Psoas muscle (tissue), 8 donors: ENCODE results near the gene ARHGEF9. TPM values are rescaled to one million over a fixed set of nuclear protein-coding genes. Genes with fewer than 3 reads are reported as not detected.
"Not testable (repeated sequence)": the region's sequence is repeated elsewhere in the genome, so short reads cannot be mapped to it uniquely, and the experiment has no call there.

Experiments
- ATAC-seq, 4 donors: fragments of 200-7000 bp; cut with Tn5 transposase; one replicate each; pipeline ENCODE4 v1.9.1; 2020; ENCODE audit warnings: moderate library complexity in 3 of 4, mild to moderate bottlenecking in 2 of 4
- DNase-seq, 2 donors: peaks; one replicate each; pipeline ENCODE4 v3.0.0-alpha.2; 2020
- H3K27ac ChIP-seq: fragments of 200-600 bp; one replicate; pipeline ENCODE4 v1.8.0; 2022
- H3K27me3 ChIP-seq, 3 donors: fragments of 200-600 bp in 1 of 3; one replicate each; pipeline versions ENCODE4 v1.6.1 to v1.8.0; 2013 to 2022; ENCODE audit warnings: low read length in 2 of 3, mild to moderate bottlenecking in 2 of 3, moderate library complexity in 1 of 3; ENCODE audit not compliant: insufficient read depth in 3 of 3
- H3K36me3 ChIP-seq, 2 donors: fragments of 200-600 bp in 1 of 2; one replicate each; pipeline versions ENCODE4 v1.6.1 to v1.8.0; 2013 to 2022; ENCODE audit warnings: low read depth in 1 of 2, mild to moderate bottlenecking in 1 of 2, moderate library complexity in 1 of 2; ENCODE audit not compliant: insufficient read depth in 1 of 2
- H3K4me1 ChIP-seq: fragments of 200-600 bp; one replicate; pipeline ENCODE4 v1.8.0; 2022
- H3K4me3 ChIP-seq: fragments of 200-600 bp; one replicate; pipeline ENCODE4 v1.8.0; 2022; ENCODE audit warnings: mild to moderate bottlenecking
- H3K9me3 ChIP-seq: fragments of 200-600 bp; one replicate; pipeline ENCODE4 v1.8.0; 2022
- WGBS, 3 donors: extraction: QIAGEN DNeasy Blood & Tissue Kit; methylation state at CpG; one replicate each; pipeline versions ENCODE4 v1.1.6 to v1.1.7; 2013; 5-methylcytosine and 5-hydroxymethylcytosine counted together
- intact Hi-C, 2 donors: fragments of 100-400 bp; cut with DNase I; formaldehyde crosslinking; loops; one replicate each; pipeline versions ENCODE4 v1.11.0 to v1.14.2; 2022
- polyA plus RNA-seq, 3 donors: library from polyadenylated mRNA; stranded (reverse); fragments of 200-250 nt; gene quantifications; one replicate each; pipeline ENCODE4 v1.2.3, GENCODE V29; 2013
- total RNA-seq, 4 donors: library from RNA; stranded (reverse); fragmentation: NEBNext Ultra II Directional in 2 of 4; extraction: Animal tissue kit (Norgen Biotek cat#: 25700) in 2 of 4; gene quantifications; one replicate each; pipeline versions ENCODE4 v1.2.1 to v1.2.4, GENCODE V29; 2021 to 2023
- TF ChIP-seq, protein P1 (sequence below): fragments of 200-600 bp; IDR thresholded peaks from one replicate; pipeline ENCODE4 v1.8.0; 2022; ENCODE audit warnings: antibody characterized with exemption
- donor health status: healthy with polysubstance abuse.
- donor health status: DM: no; HTN: no; CAD: no; lungs with moderate emphysema.
- donor health status: Bipolar disorder and iron deficiency.
- donor health status: healthy.
- donor health status: DM: yes; HTN: yes; CAD: no.
- donor health status: DM: no; HTN: no; CAD: no.
- donor health status: DM: no; HTN: no; CAD: no.
- donor health status: DM: yes; HTN: yes; CAD: no.

ARHGEF9 gene
- total and polyA plus RNA-seq, 7 donors = 1.6 to 9.4 (median 4.7) TPM

DNA sequence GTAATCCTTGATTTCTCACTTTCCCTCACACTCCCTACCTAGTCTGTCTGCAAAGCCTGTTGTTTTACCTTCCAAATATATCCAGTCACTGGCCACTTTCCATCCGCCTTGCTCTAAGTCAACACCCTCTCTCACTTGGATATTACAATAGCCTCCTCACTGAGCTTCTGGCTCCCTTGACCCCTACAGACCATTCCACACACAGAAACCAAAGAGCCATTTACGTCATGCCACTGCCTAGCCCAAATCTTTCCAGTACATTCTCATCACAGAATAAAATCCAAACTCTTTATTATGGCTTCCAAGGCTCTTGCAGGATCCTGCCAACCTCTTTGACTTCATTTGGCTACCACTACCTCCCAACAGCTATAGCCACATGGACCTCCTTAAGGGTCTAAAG is 25.7 kb upstream of the ARHGEF9 start:
- DNase-seq (no peak), ATAC-seq (no peak)
- Histone ChIP-seq H3K27ac (no peak overlapping the region), H3K9me3 (no peaks in the 10 kb centered on the region), H3K4me1 (no peaks in the 10 kb centered on the region), H3K4me3 (no peak overlapping the region), H3K36me3 (no peaks in the 10 kb centered on the region), H3K27me3 (no peaks in the 10 kb centered on the region)
- TF ChIP-seq, protein P1, sequence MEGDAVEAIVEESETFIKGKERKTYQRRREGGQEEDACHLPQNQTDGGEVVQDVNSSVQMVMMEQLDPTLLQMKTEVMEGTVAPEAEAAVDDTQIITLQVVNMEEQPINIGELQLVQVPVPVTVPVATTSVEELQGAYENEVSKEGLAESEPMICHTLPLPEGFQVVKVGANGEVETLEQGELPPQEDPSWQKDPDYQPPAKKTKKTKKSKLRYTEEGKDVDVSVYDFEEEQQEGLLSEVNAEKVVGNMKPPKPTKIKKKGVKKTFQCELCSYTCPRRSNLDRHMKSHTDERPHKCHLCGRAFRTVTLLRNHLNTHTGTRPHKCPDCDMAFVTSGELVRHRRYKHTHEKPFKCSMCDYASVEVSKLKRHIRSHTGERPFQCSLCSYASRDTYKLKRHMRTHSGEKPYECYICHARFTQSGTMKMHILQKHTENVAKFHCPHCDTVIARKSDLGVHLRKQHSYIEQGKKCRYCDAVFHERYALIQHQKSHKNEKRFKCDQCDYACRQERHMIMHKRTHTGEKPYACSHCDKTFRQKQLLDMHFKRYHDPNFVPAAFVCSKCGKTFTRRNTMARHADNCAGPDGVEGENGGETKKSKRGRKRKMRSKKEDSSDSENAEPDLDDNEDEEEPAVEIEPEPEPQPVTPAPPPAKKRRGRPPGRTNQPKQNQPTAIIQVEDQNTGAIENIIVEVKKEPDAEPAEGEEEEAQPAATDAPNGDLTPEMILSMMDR = no peak
- WGBS, 3 donors = 81 to 97% (median 90%) methylated on average over 2 of the region's 2 CpGs
- intact Hi-C loops = no loop called here

DNA sequence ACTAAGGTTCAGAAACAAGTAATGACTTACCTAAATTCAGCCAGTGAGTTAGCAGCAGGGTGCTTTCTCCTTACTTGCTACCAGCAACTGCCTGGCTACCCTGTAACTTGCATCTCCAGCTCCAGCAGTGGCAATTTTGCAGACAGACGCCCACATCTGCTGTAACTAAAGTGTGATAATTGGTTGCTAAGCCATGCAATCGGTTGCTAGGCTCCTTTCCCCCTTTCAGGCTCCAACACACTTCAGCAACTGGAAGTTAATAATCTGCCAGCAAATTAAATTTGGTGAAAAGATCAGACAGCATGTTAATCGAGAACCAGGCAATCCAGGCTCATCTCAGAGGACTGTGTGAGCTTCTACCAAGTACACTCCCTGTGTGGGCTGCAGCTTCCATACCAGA is 24.2 kb upstream of the ARHGEF9 start:
- Histone ChIP-seq H3K4me1 (no peaks in the 10 kb centered on the region), H3K27ac (no peak overlapping the region), H3K9me3 (no peaks in the 10 kb centered on the region), H3K36me3 (no peaks in the 10 kb centered on the region), H3K4me3 (no peak overlapping the region), H3K27me3 (no peaks in the 10 kb centered on the region)
- TF ChIP-seq, protein P1 = no peak
- DNase-seq = no peak
- 24 to 32% (median 29%) methylated on average over 3 of the region's 3 CpGs for whole genome bisulfite sequencing, 3 donors
- intact Hi-C loops = no loop called here
- no peak for ATAC-seq

DNA sequence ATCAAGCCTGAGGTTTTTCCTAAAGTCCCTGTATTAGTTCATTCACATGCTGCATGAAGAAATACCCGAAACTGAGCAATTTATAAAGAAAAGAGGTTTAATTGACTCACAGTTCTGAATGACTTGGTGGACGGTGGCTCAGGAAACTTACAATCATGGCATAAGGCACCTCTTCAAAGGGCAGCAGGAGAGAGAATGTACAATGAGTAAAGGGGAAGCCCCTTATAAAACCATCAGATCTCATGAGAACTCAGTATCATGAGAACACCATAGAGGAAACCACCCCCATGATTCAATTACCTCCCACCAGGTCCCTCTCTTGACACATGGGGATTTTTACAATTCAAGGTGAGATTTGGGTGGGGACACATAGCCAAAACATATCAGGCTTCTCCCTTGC is 10.4 kb upstream of the ARHGEF9 start:
- DNase-seq, H3K9me3 ChIP-seq, H3K4me1 ChIP-seq, H3K36me3 ChIP-seq, H3K4me3 ChIP-seq, ATAC-seq, intact Hi-C loops, H3K27ac ChIP-seq: not testable (repeated sequence)
- 79 to 92% (median 87%) methylated on average over 2 of the region's 2 CpGs for WGBS, 3 donors
- peaks cover 0 to 25% (median 0%) of the 10 kb centered on the region in 3 donors for H3K27me3 ChIP-seq

DNA sequence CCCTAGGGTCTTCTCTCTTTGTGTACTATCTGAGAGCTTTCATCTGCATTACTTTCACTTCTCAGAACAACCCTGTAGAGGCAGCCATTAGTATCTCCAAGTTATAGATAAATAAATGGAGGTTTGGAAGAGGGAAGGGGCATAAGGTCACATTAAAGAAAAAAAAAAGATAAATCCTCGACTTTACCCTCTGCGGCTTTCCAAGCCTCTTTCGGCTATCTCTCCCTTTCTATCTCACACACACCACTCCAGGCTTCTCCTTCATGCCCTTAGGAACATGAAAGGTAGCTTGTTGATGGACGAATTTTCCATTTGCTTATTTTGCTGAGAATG is 660 bp upstream of the ARHGEF9 start:
- ATAC-seq (no peak), DNase-seq (no peak)
- H3K4me1 ChIP-seq = no peaks in the 10 kb centered on the region
- 54 to 61% (median 59%) methylated on average over 4 of the region's 4 CpGs for WGBS, 3 donors
- H3K9me3 ChIP-seq = no peaks in the 10 kb centered on the region
- H3K27me3 ChIP-seq = peaks cover 0 to 8% (median 0%) of the 10 kb centered on the region in 3 donors
- TF ChIP-seq, protein P1 = no peak
- no peaks in the 10 kb centered on the region for H3K36me3 ChIP-seq
- H3K4me3 ChIP-seq = peak overlapping the region; percentile 52
- H3K27ac ChIP-seq = no peak overlapping the region
- intact Hi-C loops = no loop called here

DNA sequence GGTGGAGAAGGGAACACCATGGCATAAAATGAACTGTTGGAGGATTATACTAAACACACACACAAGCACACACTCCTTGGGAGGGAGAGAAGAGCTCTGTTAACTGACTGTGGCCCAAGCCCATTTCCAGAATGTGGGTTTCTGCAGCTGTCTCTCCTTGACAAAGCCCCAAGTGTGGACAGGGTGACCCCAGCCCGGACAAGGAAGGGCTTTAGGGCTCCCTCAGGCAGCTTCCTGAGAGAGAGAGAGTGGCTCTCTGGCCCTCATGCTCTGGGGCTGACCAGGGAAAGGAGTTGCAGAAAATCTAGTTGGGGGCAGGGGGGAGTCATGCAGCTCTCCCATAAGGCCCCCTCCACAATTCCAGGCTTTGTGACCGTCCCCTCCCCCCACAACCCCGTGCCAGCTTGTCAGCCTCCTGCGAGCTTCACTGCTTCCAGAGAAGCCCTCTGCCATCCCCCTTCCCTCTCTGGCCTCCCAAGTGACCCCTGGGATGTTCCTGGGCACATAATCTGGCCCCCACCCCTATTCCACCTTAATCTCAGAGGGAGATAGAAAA is 590 bp downstream of the ARHGEF9 start:
- DNase-seq (no peak), ATAC-seq (no peak)
- Histone ChIP-seq H3K4me1 (no peaks in the 10 kb centered on the region), H3K36me3 (no peaks in the 10 kb centered on the region), H3K27ac (no peak overlapping the region), H3K4me3 (peak overlapping the region; percentile 52), H3K27me3 (peaks cover 0 to 3% (median 0%) of the 10 kb centered on the region in 3 donors), H3K9me3 (peaks cover 6% of the 10 kb centered on the region)
- WGBS, 3 donors = 12 to 20% methylated on average over 4 of the region's 4 CpGs; no CpG with 5 or more reads in 1 of the 3 donors
- intact Hi-C loops = no loop called here
- TF ChIP-seq, protein P1 = no peak
